HG03103 (cell line): ENCODE results near the gene CA12.
"Not testable (repeated sequence)": the region's sequence is repeated elsewhere in the genome, so short reads cannot be mapped to it uniquely, and the experiment has no call there.

Source experiments
- ATAC-seq: cut with Tn5 transposase; IDR thresholded peaks from one replicate; pipeline ENCODE4 v1.9.1; 2021; ENCODE audit warnings: low read depth; ENCODE audit not compliant: unreplicated experiment

Gene CA12

GRCh38 chr15:63339836-63340235, 41.8 kb downstream of the CA12 start:
- ATAC-seq, result no peak

- ATAC-seq, result no peak
Measured at GRCh38 chr15:63339006-63339766, 42.5 kb downstream of the CA12 start.

GRCh38 chr15:63338170-63338569, 43.5 kb downstream of the CA12 start:
- no peak for ATAC-seq

GRCh38 chr15:63337046-63337445, 44.6 kb downstream of the CA12 start:
- no peak for ATAC-seq

- no peak for ATAC-seq
Measured at GRCh38 chr15:63335543-63336240, 46.0 kb downstream of the CA12 start.

GRCh38 chr15:63334821-63335220, 46.8 kb downstream of the CA12 start:
- ATAC-seq, result no peak

- no peak for ATAC-seq
Measured at GRCh38 chr15:63332367-63333124, 49.1 kb downstream of the CA12 start.

GRCh38 chr15:63331456-63331855, 50.2 kb downstream of the CA12 start:
- ATAC-seq, result no peak

GRCh38 chr15:63330926-63331325, 50.7 kb downstream of the CA12 start:
- no peak for ATAC-seq

- no peak for ATAC-seq
Measured at GRCh38 chr15:63329567-63330350, 51.9 kb downstream of the CA12 start.

GRCh38 chr15:63327648-63328421, 53.8 kb downstream of the CA12 start:
- ATAC-seq, result no peak

- no peak for ATAC-seq
Measured at GRCh38 chr15:63324770-63325169, 56.9 kb downstream of the CA12 start.

- ATAC-seq, result no peak
Measured at GRCh38 chr15:63323798-63324563, 57.7 kb downstream of the CA12 start.

GRCh38 chr15:63322541-63322940, 59.1 kb downstream of the CA12 start:
- ATAC-seq, result no peak

- no peak for ATAC-seq
Measured at GRCh38 chr15:63321462-63321861, 60.2 kb downstream of the CA12 start.

GRCh38 chr15:63320981-63321380, 60.7 kb downstream of the CA12 start:
- not testable (repeated sequence) for ATAC-seq

GRCh38 chr15:63320446-63320845, 61.2 kb downstream of the CA12 start:
- ATAC-seq, result not testable (repeated sequence)

- ATAC-seq, result no peak
Measured at GRCh38 chr15:63319065-63319464, 62.6 kb downstream of the CA12 start.

GRCh38 chr15:63318344-63318743, 63.3 kb downstream of the CA12 start:
- ATAC-seq, result no peak
